SK-N-MC (cell line): ENCODE measurements around the gene NCMAP.
"Not testable (repeated sequence)": the region's sequence is repeated elsewhere in the genome, so short reads cannot be mapped to it uniquely, and the experiment has no call there.

ENCODE experiments used
- DNase-seq: peaks from one replicate; pipeline ENCODE4 v3.0.0-alpha.2; 2011; ENCODE audit warnings: low read depth, low spot score
- H3K27ac ChIP-seq: fragments of 200-600 bp; sonication (generic); 2 replicates; pipeline ENCODE4 v1.5.1; 2016; ENCODE audit warnings: mixed run types
- H3K36me3 ChIP-seq: fragments of 200-600 bp; sonication (generic); 2 replicates; pipeline ENCODE4 v1.6.1; 2017; ENCODE audit warnings: antibody characterized with exemption, low read length, mixed read lengths; ENCODE audit not compliant: insufficient read depth
- H3K4me3 ChIP-seq: fragments of 200-600 bp; sonication (generic); 2 replicates; pipeline ENCODE4 v1.5.1; 2016
- H3K9ac ChIP-seq: fragments of 200-600 bp; sonication (generic); 2 replicates; pipeline ENCODE4 v1.8.0; 2017; ENCODE audit warnings: mixed run types, mixed read lengths; ENCODE audit not compliant: insufficient read length
- H3K9me3 ChIP-seq: fragments of 200-600 bp; sonication (generic); 2 replicates; pipeline ENCODE4 v1.6.1; 2017; ENCODE audit warnings: low read depth, mild to moderate bottlenecking, antibody characterized with exemption, low read length, moderate library complexity, mixed read lengths
- EZH2 ChIP-seq: fragments of 200-600 bp; sonication (generic); IDR thresholded peaks from one replicate; pipeline ENCODE4 v1.6.1; 2017; ENCODE audit warnings: antibody characterized with exemption
- FOXP2 ChIP-seq: optimal IDR thresholded peaks from 2 replicates; pipeline ENCODE3; 2011; ENCODE audit warnings: mild to moderate bottlenecking, moderate library complexity; ENCODE audit not compliant: insufficient read depth; ENCODE audit errors: extremely low read length, control extremely low read depth
- POLR2AphosphoS5 ChIP-seq: IDR thresholded peaks from 2 replicates; pipeline ENCODE4 v1.6.1; 2012; ENCODE audit warnings: mild to moderate bottlenecking, low read depth, low read length, borderline replicate concordance

NCMAP gene, protein sequence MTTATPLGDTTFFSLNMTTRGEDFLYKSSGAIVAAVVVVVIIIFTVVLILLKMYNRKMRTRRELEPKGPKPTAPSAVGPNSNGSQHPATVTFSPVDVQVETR

DNA sequence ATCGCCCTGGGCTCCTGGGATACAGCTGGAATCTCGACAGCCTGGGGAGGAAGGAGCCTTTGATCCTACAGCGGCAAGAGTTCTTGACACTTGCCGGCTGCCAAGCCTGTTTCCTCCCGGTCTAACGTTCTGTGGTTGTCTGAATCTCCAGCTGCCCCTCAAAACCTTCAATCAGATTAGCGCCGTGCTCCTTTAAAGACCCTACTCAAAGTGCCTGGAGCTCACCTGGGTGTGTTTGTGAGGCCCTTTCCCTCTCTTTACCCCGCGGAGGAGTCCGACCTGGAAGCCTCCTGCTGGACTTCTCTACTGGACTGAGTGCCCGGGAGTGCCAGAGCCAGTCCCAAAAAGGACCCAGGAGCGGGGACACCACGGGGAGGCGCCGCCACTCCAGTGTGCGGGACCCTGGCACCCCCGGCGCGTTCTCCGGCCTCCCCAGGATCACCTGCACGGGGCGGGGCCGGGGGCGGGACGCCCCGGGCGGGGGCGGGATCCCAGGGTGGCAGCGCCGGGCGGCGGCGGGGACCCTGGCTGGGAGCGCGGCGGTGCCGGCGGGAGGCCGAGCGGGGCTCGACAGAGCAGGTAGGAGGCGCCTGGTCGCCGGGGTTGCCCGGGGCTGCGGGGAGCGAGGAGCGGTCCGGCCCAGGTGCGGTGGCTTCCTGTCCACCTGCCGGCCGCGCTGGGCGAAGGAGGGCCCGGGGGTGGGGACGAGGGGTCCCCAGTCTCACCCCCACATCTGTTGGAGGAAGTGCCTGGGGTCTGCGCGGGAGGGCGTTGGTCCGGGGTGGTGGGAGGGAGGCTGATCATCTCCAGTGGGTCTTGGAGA, at the start of gene NCMAP:
Gene NCMAP (plus strand): TSS at position 497 of the 823 bp plus-strand sequence. CDS start 39,344 bp downstream, outside the sequence.
- no peaks in the 10 kb centered on the region for H3K36me3 ChIP-seq
- H3K9me3 ChIP-seq = no peaks in the 10 kb centered on the region
- DNase-seq = no peak
- no peak within 1 kb of the TSS for H3K27ac ChIP-seq
- TF ChIP-seq EZH2 (no peak), POLR2AphosphoS5 (no peak), FOXP2 (no peak)
- no peak within 1 kb of the TSS for H3K4me3 ChIP-seq
- no peak within 1 kb of the TSS for H3K9ac ChIP-seq

DNA sequence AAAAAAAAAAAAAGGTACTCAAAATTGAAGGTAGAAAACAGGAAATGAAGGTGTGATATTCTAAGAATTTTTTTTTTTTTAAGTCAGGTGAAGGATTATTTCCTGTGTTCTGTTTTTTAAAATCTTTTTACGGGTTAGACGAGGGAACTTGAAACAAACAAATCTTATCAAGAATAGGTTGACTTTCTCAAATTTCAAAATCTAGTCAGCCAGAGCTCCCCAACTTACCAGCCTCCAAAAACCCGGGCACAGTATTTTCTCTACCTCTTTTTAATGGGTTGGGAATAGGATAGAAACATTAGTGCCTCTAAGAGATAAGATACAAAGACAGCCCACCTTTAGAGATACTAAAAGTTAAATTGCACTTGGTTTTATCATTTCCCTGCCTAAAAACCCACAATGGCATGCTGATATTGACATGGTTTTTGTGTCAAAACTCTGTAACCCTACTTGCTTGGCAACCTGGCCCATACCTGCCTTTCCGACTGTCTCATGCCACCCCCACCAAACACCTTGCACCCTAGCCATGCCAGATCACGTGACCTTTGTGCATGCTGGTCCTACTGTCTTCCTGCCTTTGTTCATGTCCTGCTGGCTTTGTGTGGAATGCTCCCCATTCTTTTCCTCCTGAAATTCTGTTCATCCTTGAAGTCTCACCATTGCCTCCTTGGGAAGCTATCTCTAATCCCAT, 49.1 kb upstream of the NCMAP start:
- no peak overlapping the region for H3K27ac ChIP-seq
- H3K4me3 ChIP-seq = no peak overlapping the region

DNA sequence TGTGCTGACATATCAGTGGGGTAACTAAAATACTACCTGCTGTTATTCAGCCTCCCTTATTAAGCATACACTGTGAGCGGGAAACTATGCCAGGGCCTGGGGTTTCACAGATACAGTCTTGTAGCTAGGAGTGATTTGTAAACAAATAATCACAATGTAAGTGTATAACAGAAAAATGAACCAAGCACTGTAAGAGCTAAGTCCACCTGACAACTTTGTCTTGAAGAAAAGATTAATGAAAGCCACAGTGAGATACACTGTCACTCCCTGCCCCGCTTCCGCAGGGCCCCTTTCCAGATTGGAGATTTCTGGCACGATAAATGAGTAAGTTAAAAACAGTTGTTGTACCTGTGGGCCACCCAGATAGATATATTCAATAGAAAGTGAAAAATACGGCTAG, 48.5 kb upstream of the NCMAP start:
- no peak for DNase-seq
- no peak for TF ChIP-seq FOXP2
- no peak for TF ChIP-seq EZH2
- no peak for TF ChIP-seq POLR2AphosphoS5
- no peak overlapping the region for H3K27ac ChIP-seq
- H3K9me3 ChIP-seq = no peaks in the 10 kb centered on the region
- H3K36me3 ChIP-seq = no peaks in the 10 kb centered on the region
- no peak overlapping the region for H3K4me3 ChIP-seq
- H3K9ac ChIP-seq = no peak overlapping the region

More for the DNA sequence above, 49.1 kb upstream of the NCMAP start:
- DNase-seq = no peak
- Histone ChIP-seq H3K9me3 (no peaks in the 10 kb centered on the region), H3K36me3 (no peaks in the 10 kb centered on the region), H3K9ac (no peak overlapping the region)
- TF ChIP-seq FOXP2 = no peak
- no peak for TF ChIP-seq EZH2
- TF ChIP-seq POLR2AphosphoS5 = no peak

DNA sequence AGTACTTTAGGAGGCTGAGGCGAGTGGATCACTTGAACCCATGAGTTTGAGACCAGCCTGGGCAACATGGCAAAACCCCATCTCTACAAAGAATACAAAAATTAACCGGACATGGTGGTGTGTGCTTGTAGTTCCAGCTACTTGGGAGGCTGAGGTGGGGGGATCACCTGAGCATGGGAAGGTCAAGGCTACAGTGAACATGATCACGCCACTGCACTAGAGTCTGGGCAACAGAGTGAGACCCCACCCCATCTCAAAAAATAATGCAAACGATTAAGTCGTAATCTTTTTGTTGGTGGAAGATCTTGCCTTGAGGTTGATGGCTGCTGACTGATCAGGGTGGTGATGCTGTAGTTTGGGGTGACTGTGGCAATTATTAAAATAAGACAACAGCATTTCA, 47.0 kb upstream of the NCMAP start:
- no peak for DNase-seq
- no peak overlapping the region for H3K4me3 ChIP-seq
- no peak for TF ChIP-seq POLR2AphosphoS5
- TF ChIP-seq EZH2 = no peak
- no peak for TF ChIP-seq FOXP2

DNA sequence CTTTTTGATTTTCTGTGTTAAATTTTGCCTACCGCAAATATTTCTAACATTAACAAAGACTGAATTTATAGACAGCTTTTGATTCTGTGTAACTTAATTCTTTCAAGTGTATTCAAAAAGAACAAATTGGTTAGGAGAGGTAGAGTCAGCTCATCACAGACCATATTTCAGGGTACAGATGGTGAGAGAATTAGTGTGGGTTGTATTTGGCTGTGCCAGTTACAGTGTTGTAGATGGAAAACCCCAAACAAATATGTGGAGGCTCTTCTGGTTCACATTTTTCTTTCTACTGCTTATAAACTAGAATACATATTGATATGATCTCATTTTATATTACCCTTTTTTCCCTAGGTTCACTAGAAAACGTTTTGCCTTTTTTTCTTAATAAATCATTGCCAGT, 42.2 kb upstream of the NCMAP start:
- 0 out of 2 replicates have a peak, but pooled peaks cover 4% of the 10 kb centered on the region for H3K36me3 ChIP-seq
- no peak for DNase-seq
- no peaks in the 10 kb centered on the region for H3K9me3 ChIP-seq
- no peak overlapping the region for H3K27ac ChIP-seq
- TF ChIP-seq POLR2AphosphoS5 = no peak
- no peak for TF ChIP-seq FOXP2
- TF ChIP-seq EZH2 = no peak
- no peak overlapping the region for H3K4me3 ChIP-seq
- no peak overlapping the region for H3K9ac ChIP-seq

More for the DNA sequence above, 47.0 kb upstream of the NCMAP start:
- Histone ChIP-seq H3K36me3 (no peaks in the 10 kb centered on the region), H3K27ac (no peak overlapping the region), H3K9me3 (no peaks in the 10 kb centered on the region), H3K9ac (no peak overlapping the region)

DNA sequence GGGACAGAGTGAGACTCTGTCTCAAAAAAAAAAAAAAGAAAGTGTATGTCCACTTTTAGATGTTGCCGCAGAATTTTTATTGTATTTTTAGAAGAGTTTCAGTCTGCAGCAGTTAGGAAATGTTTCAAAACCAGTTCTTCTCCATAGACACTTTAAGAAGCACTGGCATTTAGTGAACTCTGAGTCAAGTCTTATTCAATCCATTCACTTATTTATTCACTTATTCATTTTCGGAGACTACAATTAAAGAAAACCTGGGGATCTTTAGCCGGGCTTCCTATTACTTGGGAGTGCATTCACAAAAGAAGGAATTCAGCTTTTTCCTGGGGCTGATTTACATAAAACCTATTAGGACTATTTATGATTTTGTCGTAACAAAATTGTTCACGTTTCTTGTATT, 40.9 kb upstream of the NCMAP start:
- no peak overlapping the region for H3K9ac ChIP-seq
- no peak for TF ChIP-seq POLR2AphosphoS5
- TF ChIP-seq FOXP2 = no peak
- no peak for TF ChIP-seq EZH2
- H3K4me3 ChIP-seq = no peak overlapping the region
- no peak for DNase-seq
- no peaks in the 10 kb centered on the region for H3K9me3 ChIP-seq
- H3K36me3 ChIP-seq = 0 out of 2 replicates have a peak, but pooled peaks cover 4% of the 10 kb centered on the region
- no peak overlapping the region for H3K27ac ChIP-seq

DNA sequence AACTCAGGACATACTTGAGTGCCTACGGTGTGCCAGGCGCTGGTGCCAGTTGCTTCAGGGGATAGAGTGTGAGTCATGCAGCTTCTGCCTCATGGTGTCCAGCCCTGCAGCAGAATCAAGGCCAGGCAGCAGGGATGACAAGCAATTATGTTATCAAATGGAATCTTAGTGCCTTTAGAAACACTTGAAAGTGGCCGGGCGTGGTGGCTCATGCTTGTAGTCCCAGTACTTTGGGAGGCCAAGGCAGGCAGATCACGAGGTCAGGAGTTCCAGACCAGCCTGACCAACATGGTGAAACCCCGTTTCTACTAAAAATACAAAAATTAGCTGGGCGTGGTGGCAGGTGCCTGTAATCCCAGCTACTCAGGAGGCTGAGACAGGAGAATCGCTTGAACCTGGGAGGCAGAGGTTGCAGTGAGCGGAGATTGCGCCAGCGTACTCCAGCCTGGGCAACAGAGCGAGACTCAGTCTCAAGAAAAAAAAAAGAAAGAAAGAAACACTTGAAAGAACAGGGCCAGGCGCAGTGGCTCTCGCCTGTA, 40.1 kb upstream of the NCMAP start:
- H3K27ac ChIP-seq, H3K36me3 ChIP-seq, DNase-seq, H3K9me3 ChIP-seq, H3K9ac ChIP-seq, H3K4me3 ChIP-seq: not testable (repeated sequence)

DNA sequence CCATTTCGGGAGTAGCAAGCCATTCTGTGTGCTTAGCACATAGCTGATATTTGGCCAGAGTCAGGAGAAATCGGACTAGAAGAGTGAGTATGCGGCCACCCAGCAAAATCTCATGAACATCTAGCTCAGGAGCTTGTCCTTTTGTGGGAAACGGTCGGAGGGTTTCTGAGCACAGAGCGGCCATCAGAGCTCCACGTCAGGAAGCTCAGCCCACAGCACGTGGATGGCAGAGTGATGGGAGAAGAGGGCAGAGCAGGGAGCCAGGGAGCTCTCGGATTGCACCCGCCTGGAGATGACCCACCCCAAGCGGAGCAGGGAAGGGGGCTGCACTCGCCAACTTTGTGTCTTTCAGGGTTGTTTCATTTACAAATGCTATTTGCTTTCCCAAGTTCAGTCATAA, 39.4 kb upstream of the NCMAP start:
- TF ChIP-seq FOXP2 = no peak
- no peak for TF ChIP-seq POLR2AphosphoS5
- TF ChIP-seq EZH2 = no peak
- Histone ChIP-seq H3K4me3 (no peak overlapping the region), H3K9me3 (no peaks in the 10 kb centered on the region), H3K36me3 (peaks cover 8% of the 10 kb centered on the region; the same call in 1 of the 2 replicates), H3K9ac (no peak overlapping the region), H3K27ac (no peak overlapping the region)
- no peak for DNase-seq
